ENCODE measurements around the gene ZNF865. TPM values are rescaled to one million over a fixed set of nuclear protein-coding genes. Genes with fewer than 3 reads are reported as not detected.

ZNF865 gene
- polyA plus RNA-seq, 1 experiment: 0.88 TPM

- no peak for TF ChIP-seq CTCF (IDR thresholded peaks at IDR 0.05; ENCODE audit: low read depth, low read length)
- DNase-seq (ENCODE audit: low read depth, low spot score): no peak
- POLR2A ChIA-PET: interaction anchor here (1.2 to 1.3 kb wide), 2 partner anchors 10 to 31 kb away, joined by 3 read pairs; partner anchors contain the start of gene U2AF2
- H3K27me3 ChIP-seq (ENCODE audit: control insufficient read depth, insufficient read depth, low read length): no peaks in the 10 kb centered on the region
- peak overlapping the region; percentile 36; the same call in 1 of the 2 replicates for H3K4me3 ChIP-seq (ENCODE audit: low read depth, low read length)
- CTCF ChIA-PET: interaction anchor here (0.8 to 3.2 kb wide), 5 partner anchors 9 to 483 kb away, joined by 3 to 17 read pairs (median 12); no protein-coding TSS in a partner anchor
- no peaks in the 10 kb centered on the region; the same call in 1 of the 2 replicates for H3K9me3 ChIP-seq (ENCODE audit: control insufficient read depth, insufficient read depth, low read length)
- no peak overlapping the region for H3K27ac ChIP-seq (ENCODE audit: low read depth, low read length)
Measured at GRCh38 chr19:55623561-55623960, 18.1 kb downstream of the ZNF865 start.

GRCh38 chr19:55624109-55625003 lies 18.9 kb downstream of the ZNF865 start, which contains the start of gene ZNF784:
Gene ZNF784 (minus strand): TSS chr19:55624566. CDS start chr19:55624561, 5 bp downstream.
- no peak for TF ChIP-seq CTCF (IDR thresholded peaks at IDR 0.05; ENCODE audit: low read depth, low read length)
- POLR2A ChIA-PET: interaction anchor here (0.6 to 1.3 kb wide), 17 partner anchors 9 to 365 kb away, joined by 3 to 8 read pairs (median 3); partner anchors contain the start of genes FIZ1, NAT14, PPP6R1 and U2AF2
- Histone ChIP-seq H3K27ac (ENCODE audit: low read depth, low read length) (peak within 1 kb of the TSS; percentile 90), H3K4me3 (ENCODE audit: low read depth, low read length) (peak within 1 kb of the TSS; percentile 77), H3K9me3 (ENCODE audit: control insufficient read depth, insufficient read depth, low read length) (no peaks in the 10 kb centered on the region; the same call in 1 of the 2 replicates), H3K27me3 (ENCODE audit: control insufficient read depth, insufficient read depth, low read length) (no peaks in the 10 kb centered on the region)
- DNase-seq (ENCODE audit: low read depth, low spot score): peak; percentile 81
- CTCF ChIA-PET: interaction anchor here (0.5 to 3.4 kb wide), 11 partner anchors 9 to 484 kb away, joined by 3 to 17 read pairs (median 5); no protein-coding TSS in a partner anchor

GRCh38 chr19:55625004-55625326 lies 19.5 kb downstream of the ZNF865 start:
- no peaks in the 10 kb centered on the region for H3K27me3 ChIP-seq (ENCODE audit: control insufficient read depth, insufficient read depth, low read length)
- H3K4me3 ChIP-seq (ENCODE audit: low read depth, low read length): peak overlapping the region; percentile 77
- ChIA-PET POLR2A (interaction anchor here (0.7 to 1.3 kb wide), 16 partner anchors 10 to 366 kb away, joined by 3 to 8 read pairs (median 4); partner anchors contain the start of genes FIZ1, NAT14, PPP6R1 and U2AF2), CTCF (interaction anchor here (0.5 to 3.4 kb wide), 11 partner anchors 8 to 484 kb away, joined by 3 to 17 read pairs (median 6); no protein-coding TSS in a partner anchor)
- TF ChIP-seq CTCF (IDR thresholded peaks at IDR 0.05; ENCODE audit: low read depth, low read length): no peak
- no peak for DNase-seq (ENCODE audit: low read depth, low spot score)
- no peaks in the 10 kb centered on the region; the same call in 1 of the 2 replicates for H3K9me3 ChIP-seq (ENCODE audit: control insufficient read depth, insufficient read depth, low read length)
- peak overlapping the region; percentile 90 for H3K27ac ChIP-seq (ENCODE audit: low read depth, low read length)

- CTCF ChIA-PET: interaction anchor here (0.8 to 3.4 kb wide), 5 partner anchors 28 to 485 kb away, joined by 3 to 16 read pairs (median 4); no protein-coding TSS in a partner anchor
- no peak overlapping the region for H3K4me3 ChIP-seq (ENCODE audit: low read depth, low read length)
- no peak for DNase-seq (ENCODE audit: low read depth, low spot score)
- no peak for TF ChIP-seq CTCF (IDR thresholded peaks at IDR 0.05; ENCODE audit: low read depth, low read length)
- no peaks in the 10 kb centered on the region for H3K27me3 ChIP-seq (ENCODE audit: control insufficient read depth, insufficient read depth, low read length)
- no peak overlapping the region for H3K27ac ChIP-seq (ENCODE audit: low read depth, low read length)
- no peaks in the 10 kb centered on the region; the same call in 1 of the 2 replicates for H3K9me3 ChIP-seq (ENCODE audit: control insufficient read depth, insufficient read depth, low read length)
- POLR2A ChIA-PET: interaction anchor here (1.0 kb wide), 1 partner anchor 27 kb away, joined by 3 read pairs; the partner anchor contains the start of gene FIZ1
Measured at GRCh38 chr19:55626350-55626749, 20.9 kb downstream of the ZNF865 start.

All from AG04450 (cell line).